ENCODE data around the gene SLC25A13. TPM values are rescaled to one million over a fixed set of nuclear protein-coding genes. Genes with fewer than 3 reads are reported as not detected.

The SLC25A13 gene
- total RNA-seq, 2 experiments from 2014 or later, result 7.3 to 9.0 TPM

- ChIA-PET POLR2A (interaction anchor here (0.7 kb wide), 1 partner anchor 133 kb away, joined by 3 read pairs; no protein-coding TSS in a partner anchor), CTCF (no interaction called here)
- intact Hi-C loops (cut with micrococcal nuclease), result no loop called here
- Mint-ChIP-seq H3K27ac (no peak overlapping the region), H3K4me1 (ENCODE audit: low read depth) (no peaks in the 10 kb centered on the region), H3K9me3 (no peaks in the 10 kb centered on the region), H3K36me3 (ENCODE audit: low read depth) (peaks cover 19% of the 10 kb centered on the region), H3K4me3 (no peak overlapping the region), H3K27me3 (no peaks in the 10 kb centered on the region)
- ATAC-seq (no peak), DNase-seq (no peak)
- TF ChIP-seq CTCF (IDR thresholded peaks at IDR 0.05), result no peak
Observed at GRCh38 chr7:96266580-96266979, 55.3 kb downstream of the SLC25A13 start.

- intact Hi-C loops (cut with micrococcal nuclease), result no loop called here
Observed at GRCh38 chr7:96266015-96266414, 55.9 kb downstream of the SLC25A13 start.

GRCh38 chr7:96253964-96254363, 67.9 kb downstream of the SLC25A13 start:
- Mint-ChIP-seq H3K4me3 (no peak overlapping the region), H3K9me3 (peaks cover 23% of the 10 kb centered on the region), H3K27ac (no peak overlapping the region), H3K36me3 (ENCODE audit: low read depth) (peaks cover 29% of the 10 kb centered on the region), H3K27me3 (no peaks in the 10 kb centered on the region), H3K4me1 (ENCODE audit: low read depth) (peaks cover 3% of the 10 kb centered on the region)
- ChIA-PET CTCF (no interaction called here), POLR2A (no interaction called here)
- intact Hi-C loops (cut with micrococcal nuclease), result no loop called here
- no peak for DNase-seq
- no peak for ATAC-seq
- no peak for TF ChIP-seq CTCF (IDR thresholded peaks at IDR 0.05)

More at GRCh38 chr7:96266015-96266414, 55.9 kb downstream of the SLC25A13 start:
- ChIA-PET POLR2A (interaction anchor here (0.7 kb wide), 1 partner anchor 133 kb away, joined by 3 read pairs; no protein-coding TSS in a partner anchor), CTCF (no interaction called here)
- Mint-ChIP-seq H3K36me3 (ENCODE audit: low read depth) (peaks cover 17% of the 10 kb centered on the region), H3K4me3 (no peak overlapping the region), H3K27ac (no peak overlapping the region), H3K9me3 (no peaks in the 10 kb centered on the region), H3K27me3 (no peaks in the 10 kb centered on the region), H3K4me1 (ENCODE audit: low read depth) (no peaks in the 10 kb centered on the region)
- TF ChIP-seq CTCF (IDR thresholded peaks at IDR 0.05), result no peak
- DNase-seq (no peak), ATAC-seq (no peak)

GRCh38 chr7:96253441-96253840, 68.5 kb downstream of the SLC25A13 start:
- peaks cover 20% of the 10 kb centered on the region for H3K9me3 Mint-ChIP-seq
- peaks cover 3% of the 10 kb centered on the region for H3K4me1 Mint-ChIP-seq (ENCODE audit: low read depth)
- TF ChIP-seq CTCF (IDR thresholded peaks at IDR 0.05), result no peak
- H3K27ac Mint-ChIP-seq, result no peak overlapping the region
- H3K4me3 Mint-ChIP-seq, result no peak overlapping the region
- ChIA-PET POLR2A (no interaction called here), CTCF (no interaction called here)
- H3K27me3 Mint-ChIP-seq, result no peaks in the 10 kb centered on the region
- peaks cover 28% of the 10 kb centered on the region for H3K36me3 Mint-ChIP-seq (ENCODE audit: low read depth)
- DNase-seq (no peak), ATAC-seq (no peak)
- intact Hi-C loops (cut with micrococcal nuclease), result no loop called here

GRCh38 chr7:96250776-96251361, 71.0 kb downstream of the SLC25A13 start:
- Mint-ChIP-seq H3K4me3 (no peak overlapping the region), H3K4me1 (ENCODE audit: low read depth) (peaks cover 3% of the 10 kb centered on the region), H3K9me3 (peaks cover under 1% of the 10 kb centered on the region), H3K27me3 (no peaks in the 10 kb centered on the region), H3K36me3 (ENCODE audit: low read depth) (peaks cover 6% of the 10 kb centered on the region), H3K27ac (no peak overlapping the region)
- ATAC-seq (no peak), DNase-seq (no peak)
- TF ChIP-seq CTCF (IDR thresholded peaks at IDR 0.05), result no peak
- CTCF ChIA-PET, result no interaction called here
- intact Hi-C loops (cut with micrococcal nuclease), result no loop called here
- POLR2A ChIA-PET, result no interaction called here

Data from activated CD8-positive, alpha-beta T cell treated with anti-CD3 and anti-CD28 coated beads for 36 hours (primary cell).